Neural cell (in vitro differentiated cells): ENCODE data around the gene RUNX1. TPM values are rescaled to one million over a fixed set of nuclear protein-coding genes. Genes with fewer than 3 reads are reported as not detected.

Source experiments
- H2AFZ ChIP-seq: fragments of 200-600, 300-800 bp; sonication (generic), shearing (Covaris generic); 2 replicates; pipeline ENCODE4 v1.6.0; 2014; ENCODE audit warnings: low read depth, mild to moderate bottlenecking, antibody characterized with exemption, low read length, moderate library complexity
- H3F3A ChIP-seq: fragments of 200-600 bp; shearing (Covaris generic); 2 replicates; pipeline ENCODE4 v1.6.1; 2016; ENCODE audit warnings: mild to moderate bottlenecking, moderate library complexity, mixed read lengths, antibody characterized with exemption, low read length; ENCODE audit not compliant: insufficient read depth, poor library complexity, severe bottlenecking
- H3K27ac ChIP-seq: fragments of 200-600, 300-800 bp; sonication (generic), shearing (Covaris generic); 2 replicates; pipeline ENCODE4 v1.5.1; 2014; ENCODE audit warnings: mild to moderate bottlenecking, low read length, moderate library complexity
- H3K27me3 ChIP-seq: fragments of 300-800, 200-600 bp; sonication (generic), shearing (Covaris generic); 2 replicates; pipeline ENCODE4 v1.6.0; 2014; ENCODE audit warnings: mild to moderate bottlenecking, low read depth, low read length, moderate library complexity; ENCODE audit not compliant: insufficient read depth
- H3K36me3 ChIP-seq: fragments of 300-800, 200-600 bp; sonication (generic), shearing (Covaris generic); 2 replicates; pipeline ENCODE4 v1.5.1; 2014; ENCODE audit warnings: mild to moderate bottlenecking, antibody characterized with exemption, low read length, moderate library complexity; ENCODE audit not compliant: insufficient read depth
- H3K4me2 ChIP-seq: fragments of 300-800, 200-600 bp; sonication (generic), shearing (Covaris generic); 2 replicates; pipeline ENCODE4 v1.6.0; 2014; ENCODE audit warnings: mild to moderate bottlenecking, low read length
- H3K4me3 ChIP-seq: fragments of 300-800, 200-600 bp; sonication (generic), shearing (Covaris generic); 2 replicates; pipeline ENCODE4 v1.5.1; 2014; ENCODE audit warnings: mild to moderate bottlenecking, low read length, moderate library complexity
- H3K79me2 ChIP-seq: fragments of 200-600 bp; shearing (Covaris generic); replicated peaks from 2 replicates; pipeline ENCODE4 v1.6.0; 2014; ENCODE audit warnings: mild to moderate bottlenecking, low read length, moderate library complexity; ENCODE audit not compliant: insufficient read depth
- H3K9ac ChIP-seq: fragments of 300-800, 200-600 bp; sonication (generic), shearing (Covaris generic); 2 replicates; pipeline ENCODE4 v1.6.1; 2016; ENCODE audit warnings: mild to moderate bottlenecking, low read length, mixed read lengths
- H3K9me2 ChIP-seq: fragments of 200-600 bp; shearing (Covaris generic); 2 replicates; pipeline ENCODE4 v1.6.1; 2016; ENCODE audit warnings: mild to moderate bottlenecking, low read length, mixed read lengths; ENCODE audit not compliant: insufficient read depth
- H3K9me3 ChIP-seq: fragments of 200-600, 300-800 bp; sonication (generic), shearing (Covaris generic); 2 replicates; pipeline ENCODE4 v1.6.1; 2016; ENCODE audit warnings: mild to moderate bottlenecking, mixed run types, low read length, moderate library complexity, mixed read lengths
- H4K20me1 ChIP-seq: fragments of 200-600 bp; shearing (Covaris generic); 2 replicates; pipeline ENCODE4 v1.6.1; 2016; ENCODE audit warnings: mild to moderate bottlenecking, mixed run types; ENCODE audit not compliant: insufficient read depth
- CTCF ChIP-seq: fragments of 450-650 bp; IDR thresholded peaks from 2 replicates; pipeline ENCODE4 v1.5.1; 2014; ENCODE audit warnings: antibody characterized with exemption, mild to moderate bottlenecking, moderate library complexity; ENCODE audit not compliant: poor library complexity, severe bottlenecking
- EP300 ChIP-seq: fragments of 450-650 bp; conservative IDR thresholded peaks from 2 replicates; pipeline ENCODE4 v1.6.1; 2014; ENCODE audit warnings: antibody characterized with exemption, mild to moderate bottlenecking, moderate library complexity; ENCODE audit not compliant: poor library complexity, severe bottlenecking
- EZH2 ChIP-seq: fragments of 200-600, 300-800 bp; shearing (Covaris generic), sonication (generic); IDR thresholded peaks from 2 replicates; pipeline ENCODE4 v1.6.1; 2014; ENCODE audit warnings: antibody characterized with exemption, low read length, borderline replicate concordance, mild to moderate bottlenecking; ENCODE audit not compliant: insufficient read depth, poor library complexity, severe bottlenecking
- MXI1 ChIP-seq: fragments of 450-650 bp; conservative IDR thresholded peaks from 2 replicates; pipeline ENCODE4 v1.6.1; 2014; ENCODE audit warnings: antibody characterized with exemption, mild to moderate bottlenecking; ENCODE audit not compliant: poor library complexity, severe bottlenecking
- POLR2AphosphoS5 ChIP-seq: IDR thresholded peaks from 2 replicates; pipeline ENCODE4 v1.6.1; 2012
- RAD21 ChIP-seq: fragments of 450-650 bp; conservative IDR thresholded peaks from 2 replicates; pipeline ENCODE4 v1.6.1; 2014; ENCODE audit warnings: antibody characterized with exemption, mild to moderate bottlenecking, moderate library complexity
- REST ChIP-seq: IDR thresholded peaks from 2 replicates; pipeline ENCODE4 v1.6.1; 2012; ENCODE audit warnings: borderline replicate concordance
- SMC3 ChIP-seq: fragments of 450-650 bp; conservative IDR thresholded peaks from 2 replicates; pipeline ENCODE4 v1.6.1; 2014; ENCODE audit warnings: antibody characterized with exemption, mild to moderate bottlenecking, moderate library complexity; ENCODE audit not compliant: poor library complexity
- TAF1 ChIP-seq: IDR thresholded peaks from 2 replicates; pipeline ENCODE4 v1.6.1; 2012; ENCODE audit warnings: low read depth
- polyA plus RNA-seq: library from polyadenylated mRNA; depleted of rRNA; stranded (reverse); fragments of >200 nt; gene quantifications from 2 replicates; pipeline ENCODE4 v1.2.3, GENCODE V29; 2014

Gene RUNX1
- polyA plus RNA-seq, 1 donor from 2014 or later = not detected

GRCh38 chr21:34781526-34781925 lies 267.6 kb downstream of the RUNX1 start:
- no peak overlapping the region for H3K4me3 ChIP-seq
- no peaks in the 10 kb centered on the region for H3K27me3 ChIP-seq
- H3K4me2 ChIP-seq = no peak overlapping the region

GRCh38 chr21:34779860-34780259 lies 269.2 kb downstream of the RUNX1 start:
- no peak overlapping the region for H2AFZ ChIP-seq
- no peak overlapping the region for H3K27ac ChIP-seq
- H3K27me3 ChIP-seq = no peaks in the 10 kb centered on the region
- no peaks in the 10 kb centered on the region for H3K79me2 ChIP-seq
- H3K4me2 ChIP-seq = no peak overlapping the region
- H3K9me3 ChIP-seq = no peaks in the 10 kb centered on the region
- no peaks in the 10 kb centered on the region for H4K20me1 ChIP-seq
- H3K9ac ChIP-seq = no peak overlapping the region
- no peak overlapping the region for H3K4me3 ChIP-seq
- H3K36me3 ChIP-seq = no peaks in the 10 kb centered on the region
- no peaks in the 10 kb centered on the region for H3K9me2 ChIP-seq
- H3F3A ChIP-seq = no peaks in the 10 kb centered on the region
- TF ChIP-seq RAD21 (no peak), CTCF (no peak), TAF1 (no peak), EZH2 (no peak), EP300 (no peak), MXI1 (no peak), SMC3 (no peak)

More at GRCh38 chr21:34781526-34781925, 267.6 kb downstream of the RUNX1 start:
- H3K27ac ChIP-seq = no peak overlapping the region
- H3F3A ChIP-seq = no peaks in the 10 kb centered on the region
- no peak overlapping the region for H3K9ac ChIP-seq
- H2AFZ ChIP-seq = no peak overlapping the region
- no peaks in the 10 kb centered on the region for H4K20me1 ChIP-seq
- H3K36me3 ChIP-seq = no peaks in the 10 kb centered on the region
- no peaks in the 10 kb centered on the region for H3K9me3 ChIP-seq
- no peaks in the 10 kb centered on the region for H3K9me2 ChIP-seq
- no peak for TF ChIP-seq CTCF
- no peak for TF ChIP-seq RAD21
- no peak for TF ChIP-seq MXI1
- no peak for TF ChIP-seq EP300
- no peak for TF ChIP-seq POLR2AphosphoS5
- TF ChIP-seq REST = no peak
- no peak for TF ChIP-seq EZH2
- no peak for TF ChIP-seq TAF1
- no peaks in the 10 kb centered on the region for H3K79me2 ChIP-seq
